GM18498 (cell line): ENCODE measurements around the gene ISG20.
A peak's percentile ranks its signal among the peaks of the same experiment; 100 is the strongest.

Experiments
- ATAC-seq: cut with Tn5 transposase; IDR thresholded peaks from one replicate; pipeline ENCODE4 v1.9.1; 2021; ENCODE audit warnings: mild to moderate bottlenecking, moderate library complexity; ENCODE audit not compliant: unreplicated experiment

The ISG20 gene

DNA sequence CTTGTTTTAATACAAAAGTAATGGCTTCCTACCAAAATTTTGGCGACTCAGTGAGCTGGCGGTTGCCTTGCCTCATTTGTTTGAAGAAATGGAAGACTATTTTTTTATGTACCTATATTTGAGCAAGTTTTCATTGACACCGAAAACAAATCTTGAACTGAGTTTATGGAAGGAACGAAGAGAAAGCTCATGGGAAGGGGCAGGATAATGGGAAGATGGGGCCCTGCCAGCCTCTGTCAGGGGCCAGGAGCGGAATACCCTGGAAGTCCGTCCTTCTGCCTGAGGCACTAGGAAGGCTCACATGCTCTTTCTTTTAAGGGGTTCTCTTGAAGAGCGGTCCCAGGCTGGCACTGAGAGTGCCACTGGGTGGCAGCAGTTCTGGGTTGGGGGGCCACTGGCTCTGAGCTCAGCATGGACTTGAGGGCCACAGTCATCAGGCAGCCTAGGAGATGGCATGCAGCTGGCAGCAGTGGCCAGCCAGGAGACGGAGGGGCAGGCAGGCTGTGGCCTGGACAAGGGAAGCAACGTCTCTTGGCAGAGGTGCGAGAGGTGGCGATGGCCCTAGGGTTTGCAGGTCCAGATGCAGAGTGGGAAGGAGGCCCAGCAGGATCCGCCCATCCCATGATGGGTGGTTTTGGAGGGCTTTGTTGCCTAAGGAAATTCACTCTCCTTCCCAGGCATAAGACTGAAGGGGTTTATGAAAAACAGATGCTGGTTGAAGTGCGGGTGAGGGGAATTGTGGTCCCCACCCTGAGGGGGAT lies 41.6 kb downstream of the ISG20 start:
- ATAC-seq, result no peak

DNA sequence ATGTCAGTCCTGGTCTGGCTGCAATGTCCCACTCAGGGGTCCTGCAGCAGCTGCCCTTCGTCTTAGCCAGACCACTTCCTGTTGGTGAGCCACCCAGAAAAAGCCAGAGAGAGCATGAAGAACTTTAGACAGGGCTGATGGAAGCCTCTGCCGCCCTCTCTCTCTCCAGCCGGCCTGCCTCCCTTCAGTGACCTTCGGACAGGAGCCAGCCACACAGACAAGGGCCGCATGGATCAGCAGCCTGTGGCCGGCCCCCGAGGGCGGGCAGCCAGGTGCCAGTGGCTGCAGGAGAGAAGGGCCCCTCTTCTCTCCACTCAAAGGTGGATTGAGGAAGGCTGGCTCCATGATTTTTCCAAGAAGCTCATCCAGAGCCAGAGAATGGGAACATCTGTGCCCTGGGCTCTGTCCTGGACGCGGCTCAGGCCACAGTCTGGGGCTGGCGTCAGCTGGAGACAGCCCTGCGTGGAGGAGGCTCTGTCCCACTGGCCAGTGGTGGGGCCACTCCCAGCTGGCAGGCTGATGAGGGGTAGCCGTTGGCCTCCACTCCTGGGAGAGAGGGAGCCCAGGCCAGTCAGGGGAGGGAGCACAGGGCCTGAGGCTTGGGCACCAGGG lies 42.9 kb downstream of the ISG20 start:
- no peak for ATAC-seq

DNA sequence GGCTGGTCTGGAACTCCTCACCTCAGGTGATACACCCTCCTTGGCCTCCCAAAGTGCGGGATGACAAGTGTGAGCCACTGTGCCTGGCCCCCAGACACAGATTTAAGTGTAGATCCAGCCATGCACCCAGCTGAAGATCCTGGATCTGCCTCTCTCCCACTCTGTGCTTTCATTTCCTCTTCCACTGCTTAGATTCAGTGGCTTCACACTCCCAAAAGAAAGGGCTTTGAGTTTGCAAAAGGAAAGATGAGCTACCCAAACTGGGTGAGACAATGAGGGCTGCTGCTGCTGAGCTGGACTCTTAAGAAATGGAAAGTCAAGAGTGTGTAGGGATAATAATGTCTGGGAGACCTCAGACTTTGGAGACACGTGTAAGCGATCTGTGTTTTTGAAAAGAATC lies 45.5 kb downstream of the ISG20 start:
- ATAC-seq, result no peak

DNA sequence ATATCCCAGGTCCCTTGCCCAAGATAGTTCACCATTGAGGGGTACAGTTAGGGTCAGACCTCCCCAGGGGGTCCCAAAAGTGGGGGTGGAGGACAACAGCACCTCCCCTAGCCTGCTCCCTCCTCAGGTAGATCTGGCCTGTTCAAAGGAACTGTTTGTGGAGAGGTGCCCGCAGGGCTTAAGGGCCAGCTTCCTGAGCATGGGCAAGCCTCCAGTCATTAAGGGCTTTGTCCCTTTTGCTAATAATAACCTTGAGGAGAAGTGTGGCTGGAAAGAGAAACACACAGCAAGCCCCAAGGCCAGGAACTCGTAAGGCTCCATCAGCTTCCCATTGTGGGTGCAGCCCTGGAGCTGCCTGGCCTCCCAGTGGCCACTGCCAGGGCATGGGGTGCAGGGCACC lies 47.4 kb downstream of the ISG20 start:
- no peak for ATAC-seq

DNA sequence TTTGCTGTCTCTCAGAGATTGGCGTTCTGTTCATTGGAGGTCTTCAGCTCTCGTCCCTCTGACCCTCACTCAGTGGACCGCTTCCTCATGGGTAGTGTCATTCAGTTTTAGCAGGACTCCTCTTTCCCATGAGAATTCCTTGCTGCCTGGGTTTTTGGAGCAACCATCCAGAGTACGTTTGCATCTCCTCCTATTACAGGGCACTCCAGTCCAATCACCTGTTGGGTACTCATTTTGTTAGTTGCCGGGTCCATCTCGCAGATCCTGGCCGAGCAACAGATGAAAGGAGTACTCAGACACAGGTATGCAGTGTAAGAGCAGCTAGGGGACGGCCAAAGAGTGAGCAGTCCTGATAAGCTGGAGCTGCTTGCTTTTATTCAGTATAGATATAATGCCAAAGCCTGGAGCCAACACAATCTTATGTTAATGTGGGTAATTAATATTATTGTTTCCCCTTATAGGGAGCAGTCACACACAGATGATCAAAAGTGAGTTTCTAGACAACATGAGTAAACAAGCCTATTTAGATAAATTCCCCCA lies 49.6 kb downstream of the ISG20 start:
- no peak for ATAC-seq

DNA sequence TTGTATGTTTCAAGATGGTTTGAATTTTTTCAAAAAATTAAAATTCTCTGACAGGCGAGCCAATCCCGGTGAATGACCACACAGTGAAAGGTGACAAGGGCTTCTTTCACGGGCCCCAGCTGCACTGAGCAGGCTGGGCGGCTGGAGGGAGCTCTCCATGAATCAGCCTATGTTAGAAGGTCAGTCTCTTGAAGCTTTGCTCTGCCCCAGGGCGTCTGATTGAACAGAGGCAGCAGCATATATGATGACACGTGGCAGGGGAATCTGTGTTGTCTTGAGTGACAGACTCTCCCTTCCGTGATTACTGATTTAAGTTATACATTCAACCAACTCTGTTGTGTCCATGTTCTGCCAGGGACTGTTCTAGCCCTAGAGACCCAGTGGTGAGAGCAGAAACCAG lies 51.5 kb downstream of the ISG20 start:
- ATAC-seq, result no peak

DNA sequence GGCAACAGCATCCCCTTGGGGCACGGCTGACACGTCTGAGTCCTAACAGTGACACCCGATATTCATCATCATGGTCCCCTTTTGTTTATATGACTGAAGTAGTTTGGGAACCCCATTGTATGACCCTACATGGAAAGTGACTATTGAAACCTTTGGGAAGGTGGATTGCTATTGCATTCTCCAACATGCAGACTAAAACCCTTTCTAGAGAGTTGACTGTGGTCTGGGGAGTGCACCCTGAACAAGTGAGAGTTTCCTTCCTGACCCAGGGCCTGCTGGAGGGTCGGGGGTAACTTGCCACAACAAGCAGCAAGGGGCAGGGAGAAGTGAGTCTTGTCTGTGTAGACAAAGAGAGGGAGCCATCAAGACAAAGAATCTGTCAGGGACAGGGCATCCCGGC lies 54.4 kb downstream of the ISG20 start:
- ATAC-seq, result no peak

DNA sequence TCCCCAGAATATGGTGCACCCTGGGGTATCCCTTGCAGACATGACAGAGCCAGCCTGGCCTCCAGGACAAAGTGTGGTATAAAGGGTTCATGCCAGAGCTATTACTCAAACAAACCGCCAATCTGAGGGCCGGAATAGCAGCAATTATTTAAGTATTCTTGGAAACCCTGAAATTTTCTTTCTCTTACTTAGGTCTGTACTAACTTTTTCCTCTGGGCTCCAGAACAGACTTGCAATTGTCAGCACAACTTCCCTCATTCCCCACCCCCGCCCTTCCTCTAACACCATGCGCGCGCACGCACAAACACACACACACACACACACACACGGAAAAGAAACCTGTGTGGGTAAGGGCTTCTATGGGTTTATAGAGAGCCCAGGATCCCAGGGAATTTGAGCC lies 56.3 kb downstream of the ISG20 start:
- ATAC-seq, result no peak

DNA sequence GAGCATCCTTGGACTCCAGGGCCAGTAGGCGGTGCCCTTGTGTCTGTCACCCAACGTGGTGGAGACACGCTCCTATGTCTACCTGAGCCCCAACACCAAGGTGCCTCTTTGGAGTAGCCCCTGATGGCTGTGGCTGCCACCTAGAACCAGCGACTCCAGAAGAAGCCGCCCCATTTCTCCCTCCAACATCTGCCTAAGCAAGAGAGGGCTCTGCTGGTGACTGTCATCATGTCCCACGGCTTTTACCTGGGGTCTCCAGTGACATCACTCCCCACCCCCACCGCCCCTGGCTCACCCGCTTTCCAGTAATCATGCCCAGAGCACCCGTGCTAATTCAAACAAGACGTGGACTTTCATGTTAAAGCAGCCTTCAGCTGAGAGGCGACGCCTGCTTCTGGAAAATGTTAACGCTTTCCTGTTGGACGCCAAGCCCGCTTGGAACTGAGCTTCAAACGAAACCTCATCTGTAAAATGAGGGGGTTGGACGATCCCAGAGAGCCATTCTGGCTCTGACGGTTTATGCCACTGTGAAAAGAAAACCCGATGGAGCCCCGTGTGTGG lies 57.0 kb downstream of the ISG20 start:
- no peak for ATAC-seq

DNA sequence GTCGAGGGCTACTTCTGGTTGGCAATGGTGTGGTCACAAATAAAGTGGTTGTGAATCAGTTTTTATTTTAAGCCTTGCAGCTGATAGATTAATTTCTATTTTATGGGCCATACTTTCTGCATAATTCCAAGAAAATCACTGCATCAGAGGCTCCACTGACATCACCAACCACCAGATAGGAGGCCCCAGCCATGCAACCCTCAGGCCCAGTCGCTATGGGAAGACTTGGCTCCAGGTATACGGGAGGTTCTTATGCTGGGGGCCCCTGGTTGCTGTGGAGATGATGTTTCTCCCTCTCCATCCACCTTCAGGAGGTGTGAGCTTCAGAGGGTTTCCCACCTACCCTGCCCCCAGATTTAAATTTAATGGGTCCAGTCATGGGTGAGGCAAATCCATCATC lies 57.4 kb downstream of the ISG20 start:
- ATAC-seq, result no peak

DNA sequence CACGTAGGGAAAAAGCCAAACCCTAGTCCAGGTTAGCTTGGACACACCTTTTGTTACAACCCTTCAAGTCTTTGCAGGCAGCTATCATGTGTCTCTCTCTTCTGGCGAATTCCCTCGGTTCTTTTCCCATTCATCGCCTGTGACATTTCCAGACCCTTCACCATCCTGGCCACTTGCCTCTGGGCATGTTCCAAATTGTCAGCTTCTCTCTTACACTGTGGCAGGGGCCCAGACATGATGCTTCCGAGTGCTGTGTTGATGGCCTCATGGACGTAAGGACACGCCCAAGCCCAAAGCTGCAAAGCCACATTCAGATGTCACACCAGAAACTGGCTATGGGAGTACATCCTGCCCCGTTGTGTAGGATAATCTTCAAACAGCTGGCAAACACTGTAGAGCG lies 58.5 kb downstream of the ISG20 start:
- ATAC-seq, result no peak

DNA sequence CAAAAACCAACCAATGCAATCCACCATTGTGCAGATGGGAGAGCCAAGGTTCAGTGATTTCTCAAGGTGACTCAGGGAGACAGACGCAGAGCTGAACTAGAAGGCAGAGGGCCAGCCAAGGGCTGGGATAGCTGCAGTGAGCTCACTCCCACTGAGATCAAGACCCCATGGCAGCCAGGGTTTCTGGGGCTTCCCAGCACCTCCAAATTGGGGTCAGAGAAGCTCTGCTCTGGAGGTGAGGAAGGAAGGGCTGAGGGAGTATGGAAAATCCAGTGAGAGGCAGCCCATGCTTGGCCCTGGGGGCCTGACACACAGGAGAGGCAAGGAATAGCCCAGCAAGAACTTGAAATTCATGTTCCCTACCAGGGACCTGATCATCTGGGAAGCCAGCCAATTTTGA lies 61.0 kb downstream of the ISG20 start:
- no peak for ATAC-seq

DNA sequence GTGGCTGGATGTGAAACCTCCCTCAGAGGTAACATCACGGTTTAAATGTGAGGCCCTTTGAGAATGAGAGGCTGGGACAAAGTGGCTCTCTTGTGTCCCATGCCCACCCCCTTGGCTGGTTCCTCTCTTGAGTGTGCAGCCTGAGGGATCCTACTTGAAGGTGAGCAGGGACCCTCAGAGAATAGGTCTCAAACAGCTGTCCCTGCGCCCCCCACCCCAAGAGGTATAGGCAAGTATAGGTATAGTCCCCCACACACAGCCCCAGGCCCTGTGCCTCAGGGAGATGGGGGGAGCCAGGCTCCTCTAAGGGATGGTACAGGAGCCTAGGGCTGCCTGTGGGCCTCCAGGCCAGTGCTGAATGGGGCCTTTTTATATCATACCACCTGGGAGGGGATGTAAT lies 61.9 kb downstream of the ISG20 start:
- no peak for ATAC-seq

DNA sequence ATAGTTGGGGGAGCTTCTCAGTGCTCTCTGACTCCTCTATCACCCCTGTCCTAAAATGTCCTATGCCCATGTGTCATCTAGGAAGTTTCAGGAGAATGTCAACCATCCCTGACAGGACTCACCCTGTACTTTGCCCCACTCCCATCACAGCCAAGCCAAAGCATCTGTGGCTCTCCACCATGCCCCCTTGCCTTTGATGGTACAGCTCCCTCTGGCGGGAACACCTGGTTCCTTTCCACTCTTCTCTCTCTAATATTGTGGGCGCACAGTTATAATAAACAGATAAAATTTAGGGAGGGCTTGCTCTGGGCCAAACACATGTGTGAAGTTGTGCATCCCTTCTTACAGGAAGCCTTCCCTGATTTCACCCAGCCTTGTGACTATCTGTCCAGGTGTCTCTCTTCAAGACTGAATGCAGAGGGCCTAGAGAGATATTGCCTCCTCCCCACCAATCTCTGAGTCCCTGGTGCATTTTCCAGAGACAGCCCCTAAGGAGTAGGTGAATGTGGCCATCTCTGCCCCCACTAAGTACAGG lies 62.8 kb downstream of the ISG20 start:
- ATAC-seq, result peak; percentile 76

DNA sequence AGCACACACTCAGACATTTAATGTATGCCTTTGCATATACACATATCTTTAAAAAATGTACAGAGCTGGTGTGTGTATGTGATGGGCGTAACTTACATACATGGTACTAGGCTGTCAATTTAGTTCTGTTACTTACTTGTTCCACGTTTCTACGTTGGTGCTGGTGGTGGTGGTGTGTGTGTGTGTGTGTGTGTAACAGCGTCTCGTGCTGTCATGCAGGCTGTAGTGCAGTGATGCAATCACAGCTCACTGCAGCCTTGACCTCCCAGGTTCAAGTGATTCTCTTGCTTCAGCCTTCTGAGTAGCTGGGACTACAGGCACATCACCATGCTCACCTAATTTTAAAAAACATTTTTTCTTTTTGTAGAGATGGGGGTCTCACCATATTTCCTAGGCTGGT lies 64.2 kb downstream of the ISG20 start:
- no peak for ATAC-seq

DNA sequence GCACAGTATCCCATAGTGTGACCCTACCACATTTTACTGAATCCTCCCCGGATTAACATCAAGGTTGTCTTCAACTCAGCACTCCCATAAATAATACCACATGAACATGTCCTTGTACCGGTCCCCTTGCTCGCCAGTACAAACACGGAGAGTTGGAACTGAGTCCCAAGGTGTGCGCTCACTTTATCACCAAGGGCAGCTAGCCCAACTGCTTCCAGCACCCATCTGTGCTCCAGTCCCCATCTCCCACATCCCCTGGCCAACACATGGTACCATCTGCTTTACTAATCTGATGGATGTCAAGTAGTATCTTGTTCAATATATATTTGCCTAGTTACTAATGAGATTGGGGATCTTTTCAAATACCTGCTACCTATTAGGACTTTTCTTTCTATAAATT lies 64.7 kb downstream of the ISG20 start:
- no peak for ATAC-seq

DNA sequence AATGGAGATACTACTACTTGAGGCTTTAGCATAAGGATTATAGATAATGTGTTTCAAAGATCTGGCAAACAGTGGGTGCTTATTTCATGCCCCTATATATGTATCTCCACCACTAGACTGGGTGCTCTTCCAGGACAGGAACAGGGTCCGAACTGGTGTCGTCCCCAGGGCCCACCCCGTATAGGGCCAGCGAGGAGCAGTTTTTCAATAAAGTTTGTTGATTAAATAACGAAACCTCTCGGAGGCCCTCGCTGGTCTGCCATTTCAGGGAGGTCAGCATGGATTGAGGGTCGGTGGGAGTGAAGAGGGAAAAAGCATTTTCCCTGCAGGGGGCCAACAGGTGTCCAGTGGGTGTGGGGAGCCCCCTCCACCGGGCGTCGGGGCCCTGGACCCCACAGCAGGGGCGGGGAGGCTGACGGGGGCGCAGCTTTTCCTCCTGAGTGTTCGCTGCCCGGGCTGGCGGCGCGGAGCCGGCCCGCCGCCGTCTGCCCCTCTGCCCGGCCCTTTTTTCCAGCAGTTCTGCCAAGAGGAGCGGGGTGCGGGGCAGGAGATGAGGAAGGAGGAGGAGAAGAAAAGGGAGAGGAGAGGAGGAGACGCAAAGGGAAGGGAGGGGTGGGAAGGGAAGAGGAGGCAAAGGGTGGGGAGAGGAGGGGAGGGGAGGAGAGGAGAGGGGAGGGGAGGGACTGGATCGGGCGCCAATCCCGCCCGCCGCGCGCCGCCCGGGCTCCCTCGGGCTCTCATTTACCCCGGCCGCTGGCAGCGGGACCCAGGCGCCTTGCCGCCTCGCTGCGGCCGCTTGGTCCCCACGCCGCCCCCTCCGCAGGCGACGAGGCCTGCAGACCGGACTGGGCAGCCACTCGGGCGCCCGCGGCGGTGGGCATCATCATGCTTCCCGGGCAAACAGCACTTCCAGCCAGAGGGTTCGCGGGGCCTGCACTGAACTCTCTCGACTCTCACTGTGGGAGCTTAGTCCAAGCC lies 66.3 kb downstream of the ISG20 start:
- ATAC-seq, result no peak

DNA sequence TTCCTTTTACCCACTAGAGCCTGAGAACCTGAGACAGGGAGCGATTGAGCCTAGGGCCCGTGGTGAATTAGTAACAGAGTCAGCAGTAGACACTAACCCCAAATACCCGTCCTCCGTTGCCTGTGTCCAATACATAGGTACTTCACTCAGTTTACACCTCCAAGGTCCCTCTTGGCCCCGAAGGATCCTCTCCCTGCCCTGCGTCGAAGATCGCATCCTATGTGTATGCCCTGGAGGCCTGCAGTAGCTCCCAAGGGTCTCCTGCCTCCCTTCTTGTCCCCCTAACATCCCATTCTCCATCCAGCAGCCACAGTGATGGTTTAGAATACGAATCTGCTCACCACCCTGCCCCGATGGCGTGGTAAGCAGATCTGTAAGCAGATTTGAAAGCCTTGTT lies 67.0 kb downstream of the ISG20 start:
- no peak for ATAC-seq
